Lower leg skin (tissue), 4 donors: ENCODE results near the gene PTOV1. TPM values are rescaled to one million over a fixed set of nuclear protein-coding genes. Genes with fewer than 3 reads are reported as not detected.

Source experiments
- DNase-seq, 2 donors: peaks; one replicate each; pipeline ENCODE4 v3.0.0-alpha.2; 2019; ENCODE audit warnings: low spot score in 2 of 2
- H3K4me3 ChIP-seq: fragments of 200-600 bp; sonication (generic); 2 replicates; pipeline ENCODE4 v1.5.1; 2017; ENCODE audit warnings: mild to moderate bottlenecking, low read depth; ENCODE audit not compliant: poor library complexity, severe bottlenecking
- CTCF ChIP-seq, 3 donors: fragments of 450-650 bp; IDR thresholded peaks; one replicate each; pipeline ENCODE4 v1.5.1; 2016; ENCODE audit warnings: antibody characterized with exemption in 3 of 3, mild to moderate bottlenecking in 3 of 3, moderate library complexity in 2 of 3
- POLR2A ChIP-seq, 2 donors: fragments of 450-650 bp; IDR thresholded peaks; one replicate each; pipeline ENCODE4 v1.6.1; 2016 to 2017; ENCODE audit warnings: antibody characterized with exemption in 2 of 2, mild to moderate bottlenecking in 1 of 2, moderate library complexity in 1 of 2
- WGBS, 2 donors: methylation state at CpG; one replicate each; pipeline ENCODE4 v1.1.5; 2018; 5-methylcytosine and 5-hydroxymethylcytosine counted together
- intact Hi-C: fragments of 100-400 bp; cut with DNase I; formaldehyde crosslinking; loops from one replicate; pipeline ENCODE4 v1.15.0; 2023; ENCODE audit warnings: low total_unique reads
- total RNA-seq, 4 donors: library from RNA; depleted of rRNA; stranded (reverse); fragments of >200 nt; gene quantifications; one replicate each; pipeline ENCODE4 v1.1.0, GENCODE V29; 2016

PTOV1 gene
- total RNA-seq, 4 donors from 2014 or later = 62.4 to 122 (median 92.5) TPM

- intact Hi-C loops = no loop called here
- no peak for DNase-seq
- no peak overlapping the region for H3K4me3 ChIP-seq
- 84 to 86% methylated on average over 20 of the region's 20 CpGs for WGBS, 2 donors
- no peak for TF ChIP-seq CTCF (IDR thresholded peaks at IDR 0.05)
- no peak for TF ChIP-seq POLR2A (IDR thresholded peaks at IDR 0.05)
Observed at GRCh38 chr19:49805822-49806619, 44.9 kb upstream of the PTOV1 start.

GRCh38 chr19:49806620-49806959 lies 44.4 kb upstream of the PTOV1 start:
- TF ChIP-seq POLR2A (IDR thresholded peaks at IDR 0.05) (no peak), CTCF (IDR thresholded peaks at IDR 0.05) (no peak)
- no peak overlapping the region for H3K4me3 ChIP-seq
- DNase-seq = no peak
- 91 to 95% methylated on average over 8 of the region's 8 CpGs for WGBS, 2 donors
- intact Hi-C loops = no loop called here

- DNase-seq = no peak
- WGBS, 2 donors = 80 to 83% methylated on average over 13 to 18 of the region's 18 CpGs
- TF ChIP-seq POLR2A (IDR thresholded peaks at IDR 0.05) (no peak), CTCF (IDR thresholded peaks at IDR 0.05) (no peak)
- H3K4me3 ChIP-seq = no peak overlapping the region
- intact Hi-C loops = no loop called here
Observed at GRCh38 chr19:49807058-49807903, 43.7 kb upstream of the PTOV1 start.

- no peak overlapping the region for H3K4me3 ChIP-seq
- peak in 1 of 2 donors; percentile 90 for DNase-seq
- 75 to 79% methylated on average over 20 of the region's 20 CpGs for WGBS, 2 donors
- TF ChIP-seq CTCF (IDR thresholded peaks at IDR 0.05) (no peak), POLR2A (IDR thresholded peaks at IDR 0.05) (no peak)
- intact Hi-C loops = no loop called here
Observed at GRCh38 chr19:49807904-49808675, 42.9 kb upstream of the PTOV1 start.

- intact Hi-C loops = no loop called here
- no peak for TF ChIP-seq CTCF (IDR thresholded peaks at IDR 0.05)
- TF ChIP-seq POLR2A (IDR thresholded peaks at IDR 0.05) = no peak
- DNase-seq = peak; percentile 92 to 99
- peak overlapping the region; percentile 45 for H3K4me3 ChIP-seq
- WGBS, 2 donors = 1 to 5% methylated on average over 30 to 31 of the region's 31 CpGs
Observed at GRCh38 chr19:49808711-49809159, 42.2 kb upstream of the PTOV1 start.
